GM21717 (cell line): ENCODE data around the gene ATG5.
"Not testable (repeated sequence)": the region's sequence is repeated elsewhere in the genome, so short reads cannot be mapped to it uniquely, and the experiment has no call there.

ENCODE experiments used
- ATAC-seq: cut with Tn5 transposase; IDR thresholded peaks from one replicate; pipeline ENCODE4 v1.9.1; 2021; ENCODE audit warnings: mild to moderate bottlenecking, moderate library complexity; ENCODE audit not compliant: unreplicated experiment

Gene ATG5

GRCh38 chr6:106315765-106316374 lies 9.7 kb downstream of the ATG5 start:
- no peak for ATAC-seq

- no peak for ATAC-seq
These were observed 15.7 kb downstream of the ATG5 start for GRCh38 chr6:106309766-106310373.

- no peak for ATAC-seq
These were observed 16.6 kb downstream of the ATG5 start for GRCh38 chr6:106308985-106309384.

- ATAC-seq, result no peak
These were observed 19.8 kb downstream of the ATG5 start for GRCh38 chr6:106305740-106306139.

- no peak for ATAC-seq
These were observed 24.6 kb downstream of the ATG5 start for GRCh38 chr6:106300944-106301343.

GRCh38 chr6:106300020-106300780 lies 25.4 kb downstream of the ATG5 start:
- no peak for ATAC-seq

GRCh38 chr6:106293116-106293515 lies 32.4 kb downstream of the ATG5 start:
- no peak for ATAC-seq

- ATAC-seq, result no peak
These were observed 34.6 kb downstream of the ATG5 start for GRCh38 chr6:106290954-106291353.

- ATAC-seq, result no peak
These were observed 35.5 kb downstream of the ATG5 start for GRCh38 chr6:106290032-106290431.

- no peak for ATAC-seq
These were observed 38.3 kb downstream of the ATG5 start for GRCh38 chr6:106287215-106287614.

GRCh38 chr6:106286746-106287145 lies 38.8 kb downstream of the ATG5 start:
- no peak for ATAC-seq

GRCh38 chr6:106283481-106283880 lies 42.1 kb downstream of the ATG5 start:
- ATAC-seq, result no peak

GRCh38 chr6:106281661-106282060 lies 43.9 kb downstream of the ATG5 start:
- ATAC-seq, result no peak

- ATAC-seq, result no peak
These were observed 44.5 kb downstream of the ATG5 start for GRCh38 chr6:106281088-106281487.

- ATAC-seq, result no peak
These were observed 46.4 kb downstream of the ATG5 start for GRCh38 chr6:106279179-106279578.

GRCh38 chr6:106275692-106276091 lies 49.9 kb downstream of the ATG5 start:
- no peak for ATAC-seq

GRCh38 chr6:106273087-106273486 lies 52.5 kb downstream of the ATG5 start:
- peak; percentile 78 for ATAC-seq

- no peak for ATAC-seq
These were observed 53.3 kb downstream of the ATG5 start for GRCh38 chr6:106272287-106272686.

GRCh38 chr6:106270414-106270813 lies 55.1 kb downstream of the ATG5 start:
- no peak for ATAC-seq

- ATAC-seq, result not testable (repeated sequence)
These were observed 56.2 kb downstream of the ATG5 start for GRCh38 chr6:106269268-106269919.

- not testable (repeated sequence) for ATAC-seq
These were observed 57.1 kb downstream of the ATG5 start for GRCh38 chr6:106268500-106268899.

GRCh38 chr6:106264433-106264832 lies 61.1 kb downstream of the ATG5 start:
- not testable (repeated sequence) for ATAC-seq
